Liver (tissue), 9 donors: ENCODE data around the gene TMEM170A. TPM values are rescaled to one million over a fixed set of nuclear protein-coding genes. Genes with fewer than 3 reads are reported as not detected.

Experiments
- DNase-seq: peaks from one replicate; pipeline ENCODE4 v3.0.0-alpha.2; 2017; ENCODE audit warnings: low spot score
- H3K27ac ChIP-seq, 2 donors: one replicate each; pipeline ENCODE4 v1.7.0; 2013; ENCODE audit warnings: inconsistent platforms in 2 of 2, low read length in 2 of 2, control low read depth in 1 of 2, low read depth in 1 of 2, mild to moderate bottlenecking in 1 of 2
- H3K27me3 ChIP-seq, 4 donors: one replicate each; pipeline versions ENCODE4 v1.6.1 to v1.7.0; 2013; ENCODE audit warnings: low read length in 3 of 4, inconsistent platforms in 1 of 4, mild to moderate bottlenecking in 1 of 4, moderate library complexity in 1 of 4; ENCODE audit not compliant: control insufficient read depth in 4 of 4, insufficient read depth in 4 of 4
- H3K36me3 ChIP-seq, 4 donors: one replicate each; pipeline versions ENCODE4 v1.6.1 to v1.7.0; 2013; ENCODE audit warnings: low read length in 3 of 4, mild to moderate bottlenecking in 3 of 4, low read depth in 1 of 4, moderate library complexity in 1 of 4; ENCODE audit not compliant: control insufficient read depth in 4 of 4, insufficient read depth in 3 of 4
- H3K4me1 ChIP-seq, 4 donors: one replicate each; pipeline versions ENCODE4 v1.6.1 to v1.7.0; 2013; ENCODE audit warnings: low read length in 3 of 4, mild to moderate bottlenecking in 3 of 4, moderate library complexity in 1 of 4; ENCODE audit not compliant: control insufficient read depth in 4 of 4, insufficient read depth in 4 of 4
- H3K4me3 ChIP-seq, 3 donors: one replicate each; pipeline versions ENCODE4 v1.6.1 to v1.7.0; 2013; ENCODE audit warnings: low read length in 3 of 3, control low read depth in 1 of 3, low read depth in 1 of 3, mild to moderate bottlenecking in 1 of 3
- H3K9ac ChIP-seq, 2 donors: one replicate each; pipeline ENCODE4 v1.7.0; 2013; ENCODE audit warnings: low read length in 2 of 2, mild to moderate bottlenecking in 2 of 2, moderate library complexity in 2 of 2, control low read depth in 1 of 2, low read depth in 1 of 2
- H3K9me3 ChIP-seq, 4 donors: one replicate each; pipeline versions ENCODE4 v1.6.1 to v1.7.0; 2013; ENCODE audit warnings: low read length in 3 of 4; ENCODE audit not compliant: control insufficient read depth in 4 of 4
- EGR1 ChIP-seq, 2 donors: IDR thresholded peaks; 2 replicates each; pipeline ENCODE4 v1.6.1; 2016 to 2018; ENCODE audit warnings: antibody characterized with exemption in 2 of 2, low read depth in 2 of 2
- FOXA1 ChIP-seq: IDR thresholded peaks from 2 replicates; pipeline ENCODE4 v1.6.1; 2016; ENCODE audit warnings: antibody characterized with exemption
- FOXA2 ChIP-seq: IDR thresholded peaks from 2 replicates; pipeline ENCODE4 v1.6.1; 2016; ENCODE audit warnings: antibody characterized with exemption
- GABPA ChIP-seq, 2 donors: IDR thresholded peaks in 1 of 2; conservative IDR thresholded peaks in 1 of 2; 2 replicates each; pipeline ENCODE4 v1.6.1; 2016; ENCODE audit warnings: antibody characterized with exemption in 2 of 2, mild to moderate bottlenecking in 1 of 2, moderate library complexity in 1 of 2
- JUND ChIP-seq, 2 donors: IDR thresholded peaks; 2 replicates each; pipeline ENCODE4 v1.6.1; 2016; ENCODE audit warnings: antibody characterized with exemption in 2 of 2
- RAD21 ChIP-seq, 2 donors: IDR thresholded peaks; 2 replicates each; pipeline ENCODE4 v1.6.1; 2016; ENCODE audit warnings: antibody characterized with exemption in 2 of 2, mild to moderate bottlenecking in 2 of 2
- SP1 ChIP-seq: IDR thresholded peaks from 2 replicates; pipeline ENCODE4 v1.6.1; 2018; ENCODE audit warnings: antibody characterized with exemption, mild to moderate bottlenecking
- YY1 ChIP-seq: IDR thresholded peaks from 2 replicates; pipeline ENCODE4 v1.6.1; 2016; ENCODE audit warnings: antibody characterized with exemption, mild to moderate bottlenecking
- WGBS: extraction: QIAGEN DNeasy Blood & Tissue Kit; methylation state at CpG from one replicate; pipeline ENCODE4 v1.1.7; 2013; 5-methylcytosine and 5-hydroxymethylcytosine counted together
- polyA plus RNA-seq, 2 donors: library from polyadenylated mRNA; stranded (reverse) in 1 of 2; unstranded in 1 of 2; fragments of 200-250 nt in 1 of 2; fragments of >200 nt in 1 of 2; fragmentation: Nextera tagmentation in 1 of 2; extraction: Ambion mirVana in 1 of 2; gene quantifications; one replicate each; pipeline versions ENCODE4 v1.2.1 to v1.2.3, GENCODE V29; 2013 to 2015
- total RNA-seq, 2 donors: library from RNA; depleted of rRNA; stranded (reverse); fragments of >200 nt; gene quantifications; one replicate each; pipeline ENCODE4 v1.2.3, GENCODE V29; 2014
- TF ChIP-seq, protein P1 (sequence below): IDR thresholded peaks from 2 replicates; pipeline ENCODE4 v1.6.1; 2016; ENCODE audit warnings: antibody characterized with exemption, mild to moderate bottlenecking
- TF ChIP-seq, protein P2 (sequence below): fragments of 150-350 bp; IDR thresholded peaks from 2 replicates; pipeline ENCODE4 v1.5.1; 2017; ENCODE audit warnings: improper control_type of control experiment, low read depth, low read length; ENCODE audit not compliant: missing input control
- TF ChIP-seq, protein P3 (sequence below): IDR thresholded peaks from 2 replicates; pipeline ENCODE4 v1.6.1; 2016; ENCODE audit warnings: antibody characterized with exemption
- donor health status: healthy.
- donor health status: healthy.
- donor health status: healthy.
- donor health status: healthy.
- donor health status: healthy.

TMEM170A gene
- total and polyA plus RNA-seq, 4 donors, result 5.8 to 25.4 (median 16.3) TPM

DNA sequence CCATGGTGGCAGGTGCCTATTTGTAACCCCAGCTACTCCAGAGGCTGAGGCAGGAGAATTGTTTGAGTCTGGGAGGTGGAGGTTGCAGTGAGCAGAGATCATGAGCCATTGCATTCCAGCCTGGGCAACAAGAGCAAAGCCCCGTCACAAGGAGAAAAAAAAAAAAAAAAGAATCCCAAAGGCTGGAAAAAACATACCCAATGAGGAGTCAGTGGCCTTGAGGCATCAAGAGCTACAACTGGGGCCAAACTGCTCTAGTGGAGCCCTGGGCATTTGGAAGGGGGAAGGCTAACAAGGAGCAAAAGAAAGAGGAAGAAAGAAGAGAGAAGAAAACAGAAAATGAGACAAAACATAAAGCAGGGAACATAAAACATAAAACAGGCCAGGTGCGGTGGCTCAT is 23.8 kb upstream of the TMEM170A start:
- Histone ChIP-seq H3K36me3 (no peaks in the 10 kb centered on the region), H3K4me1 (no peaks in the 10 kb centered on the region), H3K9ac (no peak overlapping the region), H3K9me3 (no peaks in the 10 kb centered on the region), H3K27ac (no peak overlapping the region), H3K27me3 (peaks cover 0 to 4% (median 1%) of the 10 kb centered on the region in 4 donors), H3K4me3 (no peak overlapping the region)
- DNase-seq, result no peak
- TF ChIP-seq FOXA2 (no peak), SP1 (no peak), EGR1 (IDR thresholded peaks at IDR 0.05; ENCODE audit: low read depth in 2 of 2) (no peak), JUND (IDR thresholded peaks at IDR 0.05) (no peak)
- TF ChIP-seq, protein P1, sequence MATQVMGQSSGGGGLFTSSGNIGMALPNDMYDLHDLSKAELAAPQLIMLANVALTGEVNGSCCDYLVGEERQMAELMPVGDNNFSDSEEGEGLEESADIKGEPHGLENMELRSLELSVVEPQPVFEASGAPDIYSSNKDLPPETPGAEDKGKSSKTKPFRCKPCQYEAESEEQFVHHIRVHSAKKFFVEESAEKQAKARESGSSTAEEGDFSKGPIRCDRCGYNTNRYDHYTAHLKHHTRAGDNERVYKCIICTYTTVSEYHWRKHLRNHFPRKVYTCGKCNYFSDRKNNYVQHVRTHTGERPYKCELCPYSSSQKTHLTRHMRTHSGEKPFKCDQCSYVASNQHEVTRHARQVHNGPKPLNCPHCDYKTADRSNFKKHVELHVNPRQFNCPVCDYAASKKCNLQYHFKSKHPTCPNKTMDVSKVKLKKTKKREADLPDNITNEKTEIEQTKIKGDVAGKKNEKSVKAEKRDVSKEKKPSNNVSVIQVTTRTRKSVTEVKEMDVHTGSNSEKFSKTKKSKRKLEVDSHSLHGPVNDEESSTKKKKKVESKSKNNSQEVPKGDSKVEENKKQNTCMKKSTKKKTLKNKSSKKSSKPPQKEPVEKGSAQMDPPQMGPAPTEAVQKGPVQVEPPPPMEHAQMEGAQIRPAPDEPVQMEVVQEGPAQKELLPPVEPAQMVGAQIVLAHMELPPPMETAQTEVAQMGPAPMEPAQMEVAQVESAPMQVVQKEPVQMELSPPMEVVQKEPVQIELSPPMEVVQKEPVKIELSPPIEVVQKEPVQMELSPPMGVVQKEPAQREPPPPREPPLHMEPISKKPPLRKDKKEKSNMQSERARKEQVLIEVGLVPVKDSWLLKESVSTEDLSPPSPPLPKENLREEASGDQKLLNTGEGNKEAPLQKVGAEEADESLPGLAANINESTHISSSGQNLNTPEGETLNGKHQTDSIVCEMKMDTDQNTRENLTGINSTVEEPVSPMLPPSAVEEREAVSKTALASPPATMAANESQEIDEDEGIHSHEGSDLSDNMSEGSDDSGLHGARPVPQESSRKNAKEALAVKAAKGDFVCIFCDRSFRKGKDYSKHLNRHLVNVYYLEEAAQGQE, result no peak
- TF ChIP-seq, protein P2, sequence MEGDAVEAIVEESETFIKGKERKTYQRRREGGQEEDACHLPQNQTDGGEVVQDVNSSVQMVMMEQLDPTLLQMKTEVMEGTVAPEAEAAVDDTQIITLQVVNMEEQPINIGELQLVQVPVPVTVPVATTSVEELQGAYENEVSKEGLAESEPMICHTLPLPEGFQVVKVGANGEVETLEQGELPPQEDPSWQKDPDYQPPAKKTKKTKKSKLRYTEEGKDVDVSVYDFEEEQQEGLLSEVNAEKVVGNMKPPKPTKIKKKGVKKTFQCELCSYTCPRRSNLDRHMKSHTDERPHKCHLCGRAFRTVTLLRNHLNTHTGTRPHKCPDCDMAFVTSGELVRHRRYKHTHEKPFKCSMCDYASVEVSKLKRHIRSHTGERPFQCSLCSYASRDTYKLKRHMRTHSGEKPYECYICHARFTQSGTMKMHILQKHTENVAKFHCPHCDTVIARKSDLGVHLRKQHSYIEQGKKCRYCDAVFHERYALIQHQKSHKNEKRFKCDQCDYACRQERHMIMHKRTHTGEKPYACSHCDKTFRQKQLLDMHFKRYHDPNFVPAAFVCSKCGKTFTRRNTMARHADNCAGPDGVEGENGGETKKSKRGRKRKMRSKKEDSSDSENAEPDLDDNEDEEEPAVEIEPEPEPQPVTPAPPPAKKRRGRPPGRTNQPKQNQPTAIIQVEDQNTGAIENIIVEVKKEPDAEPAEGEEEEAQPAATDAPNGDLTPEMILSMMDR, result no peak
- 94% methylated on average over 2 of the region's 2 CpGs for WGBS

DNA sequence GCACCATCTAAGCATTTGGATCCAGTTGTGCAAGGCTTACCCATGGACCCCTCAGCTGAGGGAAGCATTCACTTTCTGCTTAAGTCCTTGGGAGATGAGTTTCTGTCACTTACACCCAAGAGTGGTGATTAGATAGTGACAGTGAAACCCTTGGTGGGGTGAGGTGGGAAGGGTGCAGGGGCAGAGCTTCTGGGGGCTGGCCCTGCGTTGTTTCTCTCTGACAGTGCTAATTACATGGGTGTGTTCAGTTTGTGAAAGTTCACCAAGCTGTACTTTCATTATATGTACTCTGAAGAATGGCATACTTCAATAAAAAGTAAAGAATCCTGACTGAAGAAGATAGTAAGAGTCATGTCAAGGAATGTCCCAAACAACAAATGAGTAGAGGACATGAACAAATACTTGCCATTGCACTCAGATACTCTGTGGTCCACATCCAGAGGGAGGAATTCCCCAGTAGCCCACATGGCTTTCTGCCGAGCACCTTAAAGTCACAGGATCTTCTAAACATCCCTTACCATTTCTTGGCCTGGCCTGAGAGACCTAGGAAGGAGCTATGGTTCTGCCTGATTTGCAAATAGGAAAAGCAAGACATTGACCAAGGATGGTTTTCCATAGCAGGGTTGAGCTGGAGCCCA is 22.3 kb upstream of the TMEM170A start:
- Histone ChIP-seq H3K9ac (no peak overlapping the region), H3K4me3 (no peak overlapping the region), H3K9me3 (no peaks in the 10 kb centered on the region), H3K36me3 (no peaks in the 10 kb centered on the region), H3K4me1 (no peaks in the 10 kb centered on the region), H3K27ac (no peak overlapping the region), H3K27me3 (peaks cover 0 to 4% (median 1%) of the 10 kb centered on the region in 4 donors)
- TF ChIP-seq EGR1 (IDR thresholded peaks at IDR 0.05; ENCODE audit: low read depth in 2 of 2), result no peak
- no peak for TF ChIP-seq GABPA (IDR thresholded peaks at IDR 0.05 in 1 of 2, conservative IDR thresholded peaks at IDR 0.05 in 1 of 2)
- TF ChIP-seq, protein P3, sequence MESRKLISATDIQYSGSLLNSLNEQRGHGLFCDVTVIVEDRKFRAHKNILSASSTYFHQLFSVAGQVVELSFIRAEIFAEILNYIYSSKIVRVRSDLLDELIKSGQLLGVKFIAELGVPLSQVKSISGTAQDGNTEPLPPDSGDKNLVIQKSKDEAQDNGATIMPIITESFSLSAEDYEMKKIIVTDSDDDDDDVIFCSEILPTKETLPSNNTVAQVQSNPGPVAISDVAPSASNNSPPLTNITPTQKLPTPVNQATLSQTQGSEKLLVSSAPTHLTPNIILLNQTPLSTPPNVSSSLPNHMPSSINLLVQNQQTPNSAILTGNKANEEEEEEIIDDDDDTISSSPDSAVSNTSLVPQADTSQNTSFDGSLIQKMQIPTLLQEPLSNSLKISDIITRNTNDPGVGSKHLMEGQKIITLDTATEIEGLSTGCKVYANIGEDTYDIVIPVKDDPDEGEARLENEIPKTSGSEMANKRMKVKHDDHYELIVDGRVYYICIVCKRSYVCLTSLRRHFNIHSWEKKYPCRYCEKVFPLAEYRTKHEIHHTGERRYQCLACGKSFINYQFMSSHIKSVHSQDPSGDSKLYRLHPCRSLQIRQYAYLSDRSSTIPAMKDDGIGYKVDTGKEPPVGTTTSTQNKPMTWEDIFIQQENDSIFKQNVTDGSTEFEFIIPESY, result no peak
- TF ChIP-seq RAD21 (IDR thresholded peaks at IDR 0.05), result no peak
- TF ChIP-seq JUND (IDR thresholded peaks at IDR 0.05), result no peak
- TF ChIP-seq, protein P2, result no peak
- TF ChIP-seq FOXA2, result no peak
- TF ChIP-seq YY1, result no peak
- no peak for TF ChIP-seq FOXA1
- WGBS, result 79% methylated on average over 2 of the region's 2 CpGs
- DNase-seq, result no peak
